T-helper 1 cell treated with Interleukin-12 subunit alpha and Interleukin-12 subunit beta and Interleukin-4 antibody, amounts not matched to agents 30 μg/mL and 1 μg/mL, for 36 hours (primary cell): ENCODE measurements around the gene CCDC80.
"Not testable (repeated sequence)": the region's sequence is repeated elsewhere in the genome, so short reads cannot be mapped to it uniquely, and the experiment has no call there.

Experiments
- H3K27ac Mint-ChIP-seq: one replicate; pipeline ENCODE4 v1.8.0; 2021; ENCODE audit warnings: mild to moderate bottlenecking, mixed read lengths
- H3K27me3 Mint-ChIP-seq: one replicate; pipeline ENCODE4 v1.8.0; 2021; ENCODE audit warnings: low read depth, mixed read lengths
- H3K36me3 Mint-ChIP-seq: one replicate; pipeline ENCODE4 v1.8.0; 2021; ENCODE audit warnings: low read depth, mixed read lengths
- H3K4me1 Mint-ChIP-seq: one replicate; pipeline ENCODE4 v1.8.0; 2021; ENCODE audit warnings: low read depth, mixed read lengths
- H3K4me3 Mint-ChIP-seq: one replicate; pipeline ENCODE4 v1.8.0; 2021; ENCODE audit warnings: mild to moderate bottlenecking, moderate library complexity, mixed read lengths
- H3K9me3 Mint-ChIP-seq: one replicate; pipeline ENCODE4 v1.8.0; 2021; ENCODE audit warnings: mixed read lengths

CCDC80 gene

DNA sequence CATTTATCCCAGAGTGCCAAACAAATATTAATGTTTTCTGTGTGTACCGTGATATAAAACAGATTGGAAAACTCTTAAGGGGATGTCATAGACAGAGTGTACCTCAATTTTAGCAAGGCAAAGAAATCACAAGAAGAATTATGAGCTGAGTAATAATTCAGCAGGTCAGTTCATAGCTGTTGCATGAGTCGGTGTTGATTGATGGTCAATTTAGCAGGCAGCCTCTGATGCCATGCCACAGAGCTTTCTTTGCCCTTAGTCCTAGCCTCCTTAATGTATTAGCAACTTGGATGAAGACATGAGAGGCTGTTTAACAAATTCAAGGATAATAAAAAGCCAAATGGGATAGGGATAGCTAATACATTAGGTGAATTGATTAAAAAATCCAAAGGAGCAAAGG is 72.3 kb downstream of the CCDC80 start:
- no peak overlapping the region for H3K4me3 Mint-ChIP-seq
- H3K27me3 Mint-ChIP-seq, result no peaks in the 10 kb centered on the region
- H3K4me1 Mint-ChIP-seq, result peaks cover 10% of the 10 kb centered on the region
- peaks cover 35% of the 10 kb centered on the region for H3K36me3 Mint-ChIP-seq
- no peak overlapping the region for H3K27ac Mint-ChIP-seq
- H3K9me3 Mint-ChIP-seq, result no peaks in the 10 kb centered on the region

DNA sequence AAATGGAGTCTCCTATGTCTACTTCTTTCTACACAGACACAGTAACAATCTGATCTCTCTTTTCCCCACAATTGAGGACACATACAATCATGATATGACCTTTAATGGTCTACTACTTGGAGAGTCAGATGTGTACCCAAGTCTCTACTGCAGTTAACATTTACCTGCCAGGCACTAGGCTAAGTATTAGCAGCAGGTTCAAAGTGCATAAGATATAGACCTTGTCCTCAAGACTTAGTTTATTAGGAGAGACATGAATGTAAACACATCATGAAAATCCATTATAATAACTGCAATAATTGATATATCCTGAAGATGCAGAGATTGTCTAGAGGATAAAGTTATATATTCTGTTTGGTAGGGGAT is 76.0 kb downstream of the CCDC80 start:
- no peaks in the 10 kb centered on the region for H3K9me3 Mint-ChIP-seq
- no peak overlapping the region for H3K27ac Mint-ChIP-seq
- no peaks in the 10 kb centered on the region for H3K27me3 Mint-ChIP-seq
- H3K4me1 Mint-ChIP-seq, result peaks cover 20% of the 10 kb centered on the region
- no peak overlapping the region for H3K4me3 Mint-ChIP-seq
- peaks cover 22% of the 10 kb centered on the region for H3K36me3 Mint-ChIP-seq

DNA sequence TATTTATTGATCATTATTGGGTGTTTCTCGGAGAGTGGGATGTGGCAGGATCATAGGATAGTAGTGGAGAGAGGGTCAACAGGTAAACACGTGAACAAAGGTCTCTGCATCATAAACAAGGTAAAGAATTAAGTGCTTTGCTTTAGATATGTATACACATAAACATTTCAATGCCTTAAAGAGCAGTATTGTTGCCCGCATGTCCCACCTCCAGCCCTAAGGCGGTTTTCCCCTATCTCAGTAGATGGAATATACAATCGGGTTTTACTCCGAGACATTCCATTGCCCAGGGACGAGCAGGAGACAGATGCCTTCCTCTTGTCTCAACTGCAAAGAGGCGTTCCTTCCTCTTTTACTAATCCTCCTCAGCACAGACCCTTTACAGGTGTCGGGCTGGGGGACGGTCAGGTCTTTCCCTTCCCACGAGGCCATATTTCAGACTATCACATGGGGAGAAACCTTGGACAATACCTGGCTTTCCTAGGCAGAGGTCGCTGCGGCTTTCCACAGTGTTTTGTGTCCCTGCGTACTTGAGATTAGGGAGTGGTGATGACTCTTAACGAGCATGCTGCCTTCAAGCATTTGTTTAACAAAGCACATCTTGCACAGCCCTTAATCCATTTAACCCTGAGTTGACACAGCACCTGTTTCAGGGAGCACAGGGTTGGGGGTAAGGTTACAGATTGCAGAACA is 76.5 kb downstream of the CCDC80 start:
- H3K36me3 Mint-ChIP-seq, result peaks cover 21% of the 10 kb centered on the region
- peaks cover 24% of the 10 kb centered on the region for H3K4me1 Mint-ChIP-seq
- not testable (repeated sequence) for H3K27me3 Mint-ChIP-seq, H3K9me3 Mint-ChIP-seq, H3K4me3 Mint-ChIP-seq
- peak overlapping the region; percentile 32 for H3K27ac Mint-ChIP-seq

DNA sequence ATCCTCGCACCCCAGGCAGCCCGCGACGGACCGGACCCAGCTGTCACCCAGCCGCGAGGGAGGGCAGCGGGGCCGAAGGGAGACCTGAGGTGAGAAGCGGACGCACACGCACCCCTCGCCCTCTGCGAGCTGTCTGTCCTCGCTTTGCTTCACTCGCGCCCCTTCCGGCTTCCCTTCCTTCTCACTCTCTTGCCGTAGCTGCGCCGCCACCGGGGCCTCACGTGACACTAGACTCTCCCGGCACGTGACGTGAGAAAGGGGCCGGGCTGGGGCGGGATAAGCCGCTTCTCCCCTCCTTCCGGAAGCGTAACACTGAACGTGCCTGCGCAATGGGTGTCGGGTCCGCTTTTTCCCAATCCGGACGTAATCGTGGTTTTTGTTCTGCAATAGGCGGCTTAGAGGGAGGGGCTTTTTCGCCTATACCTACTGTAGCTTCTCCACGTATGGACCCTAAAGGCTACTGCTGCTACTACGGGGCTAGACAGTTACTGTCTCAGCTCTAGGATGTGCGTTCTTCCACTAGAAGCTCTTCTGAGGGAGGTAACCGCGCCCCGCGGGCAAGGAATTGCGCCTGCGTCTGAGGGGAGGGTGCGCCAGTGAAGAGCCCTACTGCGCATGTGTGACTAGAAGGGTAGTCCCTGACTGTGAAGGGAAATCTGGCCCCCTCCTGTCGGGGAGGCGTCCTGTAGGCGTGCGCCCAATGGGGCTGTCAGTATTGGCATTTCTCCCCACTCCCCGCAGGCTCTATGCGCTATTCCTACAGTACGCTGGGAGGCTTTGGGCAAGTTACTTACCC is 79.0 kb downstream of the CCDC80 start, which contains the start of the genes ATG3 and SLC35A5:
ATG3 (minus strand) TSS at position 229 of the 796 bp plus-strand sequence. CDS start 434 bp downstream, outside the sequence.
SLC35A5 (plus strand) TSS at position 312 of the 796 bp plus-strand sequence. CDS start 1,359 bp downstream, outside the sequence.
- Mint-ChIP-seq H3K36me3 (peaks cover 18% of the 10 kb centered on the region), H3K27me3 (no peaks in the 10 kb centered on the region), H3K4me3 (peak within 1 kb of the TSS; percentile 97), H3K4me1 (peaks cover 28% of the 10 kb centered on the region), H3K9me3 (no peaks in the 10 kb centered on the region), H3K27ac (peak within 1 kb of the TSS; percentile 99)

DNA sequence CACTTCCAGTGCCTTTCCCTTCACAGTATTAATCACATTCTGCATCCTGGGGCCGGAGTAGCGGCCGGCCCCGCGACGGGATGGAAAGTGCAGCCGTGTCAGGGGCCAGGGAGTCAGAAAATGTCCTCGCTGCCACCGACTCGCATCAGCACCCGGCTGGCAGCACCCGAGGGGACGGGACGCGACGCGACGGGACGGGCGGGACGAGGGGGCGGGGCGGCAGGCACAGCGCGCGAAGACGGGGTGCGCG is 79.5 kb downstream of the CCDC80 start:
- Mint-ChIP-seq H3K4me1 (peaks cover 25% of the 10 kb centered on the region), H3K36me3 (peaks cover 17% of the 10 kb centered on the region)

DNA sequence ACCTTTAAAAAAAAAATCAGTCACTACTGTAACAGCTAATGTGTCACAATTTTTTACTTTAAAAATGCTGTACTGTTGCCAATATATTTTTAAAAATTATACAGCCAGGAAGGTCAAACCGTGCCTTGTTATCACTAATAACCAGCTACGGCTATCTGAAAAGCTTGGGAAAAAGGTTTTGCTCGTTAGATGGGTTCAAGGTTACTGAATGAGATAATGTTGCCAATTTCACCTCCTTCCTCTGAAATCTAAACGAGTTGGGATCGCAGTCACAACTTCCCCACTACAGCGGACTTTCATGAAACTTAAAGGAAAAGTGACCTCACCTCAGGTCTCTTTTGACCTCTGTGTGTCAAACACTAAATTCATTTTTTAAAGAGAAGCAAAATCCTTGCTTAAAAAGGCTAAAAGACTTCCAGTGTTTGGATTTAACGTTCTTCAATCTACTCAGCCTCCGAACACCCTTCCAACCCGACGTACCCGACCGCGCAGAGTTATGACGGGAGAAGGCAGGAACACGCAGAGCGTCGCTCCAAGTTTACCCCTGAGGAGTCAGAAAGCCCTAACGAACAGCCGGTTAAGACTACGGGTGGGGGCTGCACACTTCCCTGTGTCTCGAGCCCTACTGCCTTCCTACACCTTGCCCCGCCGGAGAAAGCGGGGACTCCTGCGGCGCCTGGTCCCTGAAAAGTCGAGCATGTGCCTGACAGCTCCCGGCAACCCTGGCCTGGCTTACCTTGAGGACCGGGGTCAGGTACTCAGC is 80.0 kb downstream of the CCDC80 start:
- peaks cover 28% of the 10 kb centered on the region for H3K4me1 Mint-ChIP-seq
- H3K27me3 Mint-ChIP-seq, result no peaks in the 10 kb centered on the region
- H3K36me3 Mint-ChIP-seq, result peaks cover 17% of the 10 kb centered on the region
- H3K4me3 Mint-ChIP-seq, result peak overlapping the region; percentile 88
- peak overlapping the region; percentile 93 for H3K27ac Mint-ChIP-seq
- H3K9me3 Mint-ChIP-seq, result no peaks in the 10 kb centered on the region

More for the DNA sequence above, 79.5 kb downstream of the CCDC80 start:
- Mint-ChIP-seq H3K27me3 (no peaks in the 10 kb centered on the region), H3K4me3 (peak overlapping the region; percentile 88), H3K9me3 (no peaks in the 10 kb centered on the region), H3K27ac (peak overlapping the region; percentile 93)

DNA sequence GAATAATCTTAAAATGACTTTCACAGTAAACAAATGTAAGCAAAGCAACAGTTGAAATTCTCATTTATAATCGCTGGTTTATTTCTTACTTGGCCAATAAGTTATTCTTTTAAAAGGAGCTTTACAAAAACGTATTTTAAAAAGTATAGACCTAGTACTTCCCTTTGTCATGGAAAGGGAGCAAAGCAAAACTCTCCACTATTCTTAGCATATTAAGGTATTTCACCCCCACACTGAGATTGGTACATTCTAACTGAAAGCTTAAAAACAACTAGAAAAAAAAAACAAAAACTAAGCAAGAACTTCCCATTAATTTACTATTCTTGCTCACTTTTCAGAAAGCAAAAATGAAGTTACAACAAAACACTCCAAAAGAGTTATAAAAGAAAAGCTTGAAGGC is 80.6 kb downstream of the CCDC80 start:
- H3K9me3 Mint-ChIP-seq, result no peaks in the 10 kb centered on the region
- H3K36me3 Mint-ChIP-seq, result peaks cover 22% of the 10 kb centered on the region
- H3K27ac Mint-ChIP-seq, result peak overlapping the region; percentile 93
- no peaks in the 10 kb centered on the region for H3K27me3 Mint-ChIP-seq
- peak overlapping the region; percentile 88 for H3K4me3 Mint-ChIP-seq
- peaks cover 34% of the 10 kb centered on the region for H3K4me1 Mint-ChIP-seq

DNA sequence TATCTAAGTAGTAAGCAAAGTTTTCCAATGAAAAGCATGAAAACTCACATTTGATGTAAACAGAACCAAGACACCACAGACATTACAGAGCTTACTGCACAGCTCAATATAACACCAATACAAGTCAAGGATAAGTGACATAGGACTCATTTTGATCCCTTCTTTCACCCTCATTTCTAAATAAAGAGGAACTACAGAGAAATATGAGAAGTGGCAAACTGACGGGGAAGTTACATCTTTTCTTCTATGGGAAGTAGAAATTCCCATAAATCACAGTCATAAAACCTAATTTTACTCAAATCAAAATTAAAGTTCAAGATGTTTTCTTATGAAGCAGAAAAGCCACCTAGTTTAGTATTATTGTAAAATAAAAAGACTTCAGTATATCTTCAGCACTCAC is 83.0 kb downstream of the CCDC80 start:
- no peak overlapping the region for H3K4me3 Mint-ChIP-seq
- peaks cover 27% of the 10 kb centered on the region for H3K36me3 Mint-ChIP-seq
- no peaks in the 10 kb centered on the region for H3K27me3 Mint-ChIP-seq
- H3K9me3 Mint-ChIP-seq, result peaks cover under 1% of the 10 kb centered on the region
- H3K27ac Mint-ChIP-seq, result no peak overlapping the region
- H3K4me1 Mint-ChIP-seq, result peaks cover 37% of the 10 kb centered on the region

DNA sequence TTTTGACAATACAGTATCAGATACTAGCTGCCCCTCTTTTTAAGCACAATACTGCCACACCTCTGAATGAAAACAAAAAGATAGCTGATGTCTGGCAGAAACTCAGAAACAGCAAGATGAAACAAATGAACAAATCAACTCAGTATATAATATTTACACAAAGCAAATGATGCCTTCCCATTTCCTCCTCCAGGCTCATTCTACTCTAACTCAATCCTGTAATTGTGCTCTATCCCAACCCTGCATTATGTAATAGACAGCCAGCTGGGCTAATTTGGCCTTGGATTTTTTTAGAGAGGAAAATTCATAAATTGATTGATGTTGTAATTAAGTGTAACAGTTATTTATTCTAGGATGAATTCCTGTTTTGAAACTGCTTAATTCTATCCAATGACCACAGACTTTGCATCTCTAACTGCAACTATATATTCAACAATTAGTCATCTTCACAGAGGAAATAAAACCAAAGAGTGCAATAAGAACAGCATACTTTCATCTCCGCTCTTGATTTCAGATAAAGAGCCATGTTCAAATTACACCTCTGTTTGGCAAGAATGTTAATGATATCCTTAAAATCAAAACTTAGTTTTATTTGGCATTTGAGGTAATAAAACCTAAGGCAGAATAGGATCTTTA is 85.3 kb downstream of the CCDC80 start:
- Mint-ChIP-seq H3K9me3 (peaks cover 10% of the 10 kb centered on the region), H3K36me3 (peaks cover 43% of the 10 kb centered on the region), H3K27me3 (no peaks in the 10 kb centered on the region), H3K27ac (no peak overlapping the region), H3K4me1 (peaks cover 35% of the 10 kb centered on the region), H3K4me3 (no peak overlapping the region)

DNA sequence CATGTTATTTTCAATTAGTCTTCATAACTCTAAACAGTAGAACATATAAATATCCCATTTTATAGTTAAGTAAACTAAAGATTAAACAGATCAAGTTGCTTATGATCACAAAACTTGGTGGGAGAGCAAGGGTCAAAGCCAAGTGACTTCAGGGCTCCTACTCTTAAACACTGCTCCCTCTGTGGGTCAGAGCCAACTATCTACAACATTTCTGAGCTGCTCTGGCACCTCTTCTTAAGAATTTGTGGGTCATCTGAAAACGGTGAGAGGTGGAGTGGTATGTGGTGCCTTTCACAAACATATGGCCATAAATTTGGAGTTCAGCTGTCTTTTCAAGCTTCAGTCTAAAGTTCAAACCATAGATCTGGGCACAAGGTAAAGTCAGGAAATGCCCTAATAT is 90.1 kb downstream of the CCDC80 start:
- Mint-ChIP-seq H3K27me3 (no peaks in the 10 kb centered on the region), H3K36me3 (peaks cover 49% of the 10 kb centered on the region), H3K27ac (no peak overlapping the region), H3K4me3 (no peak overlapping the region), H3K9me3 (peaks cover 10% of the 10 kb centered on the region), H3K4me1 (peaks cover 19% of the 10 kb centered on the region)
